ENCODE measurements around the gene LAMP2. TPM values are rescaled to one million over a fixed set of nuclear protein-coding genes. Genes with fewer than 3 reads are reported as not detected.

LAMP2 gene
- total RNA-seq, 1 experiment from 2014 or later, result 132 TPM

GRCh38 chrX:120459309-120459708 lies 9.8 kb downstream of the LAMP2 start:
- Mint-ChIP-seq H3K27ac (ENCODE audit: unreplicated experiment) (peak overlapping the region; percentile 17), H3K4me3 (ENCODE audit: low read depth, unreplicated experiment) (no peak overlapping the region), H3K36me3 (ENCODE audit: insufficient read depth, unreplicated experiment) (peaks cover 9% of the 10 kb centered on the region), H3K27me3 (ENCODE audit: unreplicated experiment) (no peaks in the 10 kb centered on the region), H3K9me3 (ENCODE audit: low read depth, unreplicated experiment) (no peaks in the 10 kb centered on the region), H3K4me1 (ENCODE audit: low read depth, unreplicated experiment) (peaks cover 14% of the 10 kb centered on the region)
- CTCF ChIA-PET, result no interaction called here
- intact Hi-C loops (cut with micrococcal nuclease; ENCODE audit: unreplicated experiment), result loop anchor here (10.0 kb wide), 1 partner anchor 145 kb away; the partner anchor contains the start of gene TMEM255A
- no peak for TF ChIP-seq CTCF (IDR thresholded peaks at IDR 0.05; ENCODE audit: unreplicated experiment)
- no peak for DNase-seq
- no TSS peak for BruUV-seq (replicated peaks)

- H3K36me3 Mint-ChIP-seq (ENCODE audit: insufficient read depth, unreplicated experiment), result peaks cover 9% of the 10 kb centered on the region
- DNase-seq, result no peak
- TF ChIP-seq CTCF (IDR thresholded peaks at IDR 0.05; ENCODE audit: unreplicated experiment), result no peak
- peaks cover 14% of the 10 kb centered on the region for H3K4me1 Mint-ChIP-seq (ENCODE audit: low read depth, unreplicated experiment)
- H3K27me3 Mint-ChIP-seq (ENCODE audit: unreplicated experiment), result no peaks in the 10 kb centered on the region
- no TSS peak for BruUV-seq (replicated peaks)
- H3K4me3 Mint-ChIP-seq (ENCODE audit: low read depth, unreplicated experiment), result no peak overlapping the region
- no peaks in the 10 kb centered on the region for H3K9me3 Mint-ChIP-seq (ENCODE audit: low read depth, unreplicated experiment)
- intact Hi-C loops (cut with micrococcal nuclease; ENCODE audit: unreplicated experiment), result loop anchor here (10.0 kb wide), 1 partner anchor 143 kb away; the partner anchor contains the start of gene TMEM255A
- CTCF ChIA-PET, result no interaction called here
- no peak overlapping the region for H3K27ac Mint-ChIP-seq (ENCODE audit: unreplicated experiment)
These were observed 11.3 kb downstream of the LAMP2 start for GRCh38 chrX:120457766-120458180.

GRCh38 chrX:120456973-120457372 lies 12.1 kb downstream of the LAMP2 start:
- TF ChIP-seq CTCF (IDR thresholded peaks at IDR 0.05; ENCODE audit: unreplicated experiment), result no peak
- Mint-ChIP-seq H3K36me3 (ENCODE audit: insufficient read depth, unreplicated experiment) (peaks cover 9% of the 10 kb centered on the region), H3K27ac (ENCODE audit: unreplicated experiment) (no peak overlapping the region), H3K4me1 (ENCODE audit: low read depth, unreplicated experiment) (peaks cover 14% of the 10 kb centered on the region), H3K4me3 (ENCODE audit: low read depth, unreplicated experiment) (no peak overlapping the region), H3K9me3 (ENCODE audit: low read depth, unreplicated experiment) (no peaks in the 10 kb centered on the region), H3K27me3 (ENCODE audit: unreplicated experiment) (no peaks in the 10 kb centered on the region)
- intact Hi-C loops (cut with micrococcal nuclease; ENCODE audit: unreplicated experiment), result loop anchor here (10.0 kb wide), 1 partner anchor 142 kb away; the partner anchor contains the start of gene TMEM255A
- BruUV-seq (replicated peaks), result no TSS peak
- CTCF ChIA-PET, result no interaction called here
- no peak for DNase-seq

- intact Hi-C loops (cut with micrococcal nuclease; ENCODE audit: unreplicated experiment), result loop anchor here (2.0 to 10.0 kb wide), 2 partner anchors 73 to 139 kb away; partner anchors contain the start of gene TMEM255A
- no peaks in the 10 kb centered on the region for H3K9me3 Mint-ChIP-seq (ENCODE audit: low read depth, unreplicated experiment)
- TF ChIP-seq CTCF (IDR thresholded peaks at IDR 0.05; ENCODE audit: unreplicated experiment), result no peak
- H3K27ac Mint-ChIP-seq (ENCODE audit: unreplicated experiment), result no peak overlapping the region
- H3K27me3 Mint-ChIP-seq (ENCODE audit: unreplicated experiment), result no peaks in the 10 kb centered on the region
- DNase-seq, result no peak
- H3K36me3 Mint-ChIP-seq (ENCODE audit: insufficient read depth, unreplicated experiment), result peaks cover 9% of the 10 kb centered on the region
- BruUV-seq (replicated peaks), result no TSS peak
- peaks cover 9% of the 10 kb centered on the region for H3K4me1 Mint-ChIP-seq (ENCODE audit: low read depth, unreplicated experiment)
- H3K4me3 Mint-ChIP-seq (ENCODE audit: low read depth, unreplicated experiment), result no peak overlapping the region
- CTCF ChIA-PET, result no interaction called here
These were observed 15.1 kb downstream of the LAMP2 start for GRCh38 chrX:120453985-120454384.
